ENCODE measurements around the gene TUSC2.

The TUSC2 gene

GRCh38 chr3:50278880-50279224, 49.2 kb downstream of the TUSC2 start, which contains the start of gene LSMEM2:
Gene LSMEM2 (plus strand): TSS chr3:50279087. CDS start chr3:50279114, 27 bp downstream.
- no peak for TF ChIP-seq CTCF (IDR thresholded peaks at IDR 0.05; ENCODE audit: low read depth, low read length)
- DNase-seq: no peak
- Histone ChIP-seq H3K36me3 (no peaks in the 10 kb centered on the region), H3K4me3 (ENCODE audit: low read depth, low read length) (no peak within 1 kb of the TSS), H3K27me3 (ENCODE audit: insufficient read depth, low read depth, severe bottlenecking) (no peaks in the 10 kb centered on the region), H3K9me3 (ENCODE audit: severe bottlenecking) (no peaks in the 10 kb centered on the region), H3K27ac (no peak within 1 kb of the TSS)

GRCh38 chr3:50278123-50278879, 49.7 kb downstream of the TUSC2 start:
- TF ChIP-seq CTCF (IDR thresholded peaks at IDR 0.05; ENCODE audit: low read depth, low read length): no peak

GRCh38 chr3:50276762-50277101, 51.3 kb downstream of the TUSC2 start:
- no peak overlapping the region for H3K4me3 ChIP-seq (ENCODE audit: low read depth, low read length)
- TF ChIP-seq CTCF (IDR thresholded peaks at IDR 0.05; ENCODE audit: low read depth, low read length): no peak
- no peaks in the 10 kb centered on the region for H3K9me3 ChIP-seq (ENCODE audit: severe bottlenecking)
- no peak for DNase-seq
- no peaks in the 10 kb centered on the region for H3K36me3 ChIP-seq
- peaks cover 6% of the 10 kb centered on the region for H3K27me3 ChIP-seq (ENCODE audit: insufficient read depth, low read depth, severe bottlenecking)
- H3K27ac ChIP-seq: no peak overlapping the region

More at GRCh38 chr3:50278123-50278879, 49.7 kb downstream of the TUSC2 start:
- H3K4me3 ChIP-seq (ENCODE audit: low read depth, low read length): no peak overlapping the region
- no peaks in the 10 kb centered on the region for H3K9me3 ChIP-seq (ENCODE audit: severe bottlenecking)
- peaks cover 2% of the 10 kb centered on the region for H3K27me3 ChIP-seq (ENCODE audit: insufficient read depth, low read depth, severe bottlenecking)
- H3K27ac ChIP-seq: no peak overlapping the region
- H3K36me3 ChIP-seq: no peaks in the 10 kb centered on the region
- no peak for DNase-seq

- DNase-seq: no peak
- Histone ChIP-seq H3K27ac (no peak overlapping the region), H3K27me3 (ENCODE audit: insufficient read depth, low read depth, severe bottlenecking) (peaks cover 6% of the 10 kb centered on the region), H3K9me3 (ENCODE audit: severe bottlenecking) (no peaks in the 10 kb centered on the region), H3K4me3 (ENCODE audit: low read depth, low read length) (no peak overlapping the region), H3K36me3 (no peaks in the 10 kb centered on the region)
- TF ChIP-seq CTCF (IDR thresholded peaks at IDR 0.05; ENCODE audit: low read depth, low read length): no peak
These were observed 51.8 kb downstream of the TUSC2 start for GRCh38 chr3:50275996-50276761.

GRCh38 chr3:50275141-50275995, 52.7 kb downstream of the TUSC2 start:
- no peak for DNase-seq
- Histone ChIP-seq H3K4me3 (ENCODE audit: low read depth, low read length) (no peak overlapping the region), H3K9me3 (ENCODE audit: severe bottlenecking) (no peaks in the 10 kb centered on the region), H3K27ac (no peak overlapping the region), H3K36me3 (no peaks in the 10 kb centered on the region), H3K27me3 (ENCODE audit: insufficient read depth, low read depth, severe bottlenecking) (peaks cover 6% of the 10 kb centered on the region)
- TF ChIP-seq CTCF (IDR thresholded peaks at IDR 0.05; ENCODE audit: low read depth, low read length): no peak

Measured in WERI-Rb-1 (cell line).